IPS-20b (cell line): ENCODE measurements around the gene MTF1.
"Not testable (repeated sequence)": the region's sequence is repeated elsewhere in the genome, so short reads cannot be mapped to it uniquely, and the experiment has no call there.

ENCODE experiments used
- H3K27ac ChIP-seq: one replicate; pipeline ENCODE4 v1.5.1; 2013; ENCODE audit warnings: low read length
- H3K27me3 ChIP-seq: 2 replicates; pipeline ENCODE4 v1.6.1; 2013; ENCODE audit warnings: mild to moderate bottlenecking, low read length, inconsistent platforms; ENCODE audit not compliant: insufficient read depth
- H3K36me3 ChIP-seq: 2 replicates; pipeline ENCODE4 v1.6.1; 2013; ENCODE audit warnings: low read depth, mild to moderate bottlenecking, inconsistent platforms, low read length, moderate library complexity; ENCODE audit not compliant: insufficient read depth
- H3K4me1 ChIP-seq: 2 replicates; pipeline ENCODE4 v1.6.1; 2013; ENCODE audit warnings: mild to moderate bottlenecking, control low read depth, inconsistent platforms, low read length, moderate library complexity; ENCODE audit not compliant: insufficient read depth
- H3K4me3 ChIP-seq: 2 replicates; pipeline ENCODE4 v1.5.1; 2013; ENCODE audit warnings: mild to moderate bottlenecking, low read length, inconsistent platforms
- H3K9ac ChIP-seq: 2 replicates; pipeline ENCODE4 v1.6.1; 2013; ENCODE audit warnings: low read depth, mild to moderate bottlenecking, inconsistent platforms, low read length, moderate library complexity
- H3K9me3 ChIP-seq: 2 replicates; pipeline ENCODE4 v1.6.1; 2013; ENCODE audit warnings: mild to moderate bottlenecking, low read depth, low read length, inconsistent platforms; ENCODE audit not compliant: insufficient read depth

MTF1 gene

GRCh38 chr1:37771440-37771839 lies 88.0 kb downstream of the MTF1 start:
- peaks cover 46% of the 10 kb centered on the region for H3K27me3 ChIP-seq
- H3K27ac ChIP-seq, H3K4me1 ChIP-seq, H3K9ac ChIP-seq, H3K4me3 ChIP-seq, H3K9me3 ChIP-seq, H3K36me3 ChIP-seq: not testable (repeated sequence)

- Histone ChIP-seq H3K9ac (no peak overlapping the region), H3K4me3 (no peak overlapping the region), H3K36me3 (no peaks in the 10 kb centered on the region), H3K27me3 (peaks cover 85% of the 10 kb centered on the region), H3K9me3 (no peaks in the 10 kb centered on the region), H3K27ac (no peak overlapping the region), H3K4me1 (peaks cover 6% of the 10 kb centered on the region; the same call in 1 of the 2 replicates)
These were observed 91.9 kb downstream of the MTF1 start for GRCh38 chr1:37767488-37767887.

- Histone ChIP-seq H3K27me3 (peaks cover 99% of the 10 kb centered on the region), H3K9me3 (no peaks in the 10 kb centered on the region), H3K36me3 (no peaks in the 10 kb centered on the region), H3K4me1 (peaks cover 6% of the 10 kb centered on the region; the same call in 1 of the 2 replicates), H3K27ac (no peak overlapping the region), H3K4me3 (peak overlapping the region; percentile 59), H3K9ac (no peak overlapping the region)
These were observed 93.3 kb downstream of the MTF1 start for GRCh38 chr1:37765916-37766664.

- H3K27me3 ChIP-seq = peaks cover 100% of the 10 kb centered on the region
- H3K4me1 ChIP-seq = peaks cover 6% of the 10 kb centered on the region; the same call in 1 of the 2 replicates
- no peaks in the 10 kb centered on the region for H3K9me3 ChIP-seq
- no peak within 1 kb of the TSS for H3K9ac ChIP-seq
- no peaks in the 10 kb centered on the region for H3K36me3 ChIP-seq
- peak within 1 kb of the TSS; percentile 59; the same call in 1 of the 2 replicates for H3K4me3 ChIP-seq
- no peak within 1 kb of the TSS for H3K27ac ChIP-seq
These were observed 94.4 kb downstream of the MTF1 start, which contains the start of gene EPHA10 for GRCh38 chr1:37764888-37765441. Gene EPHA10 (minus strand): TSS chr1:37765120. CDS start chr1:37765066, 54 bp downstream.

- H3K36me3 ChIP-seq = no peaks in the 10 kb centered on the region
- peaks cover 6% of the 10 kb centered on the region; the same call in 1 of the 2 replicates for H3K4me1 ChIP-seq
- no peak overlapping the region for H3K9ac ChIP-seq
- H3K27me3 ChIP-seq = peaks cover 100% of the 10 kb centered on the region
- H3K4me3 ChIP-seq = peak overlapping the region; percentile 59; the same call in 1 of the 2 replicates
- no peak overlapping the region for H3K27ac ChIP-seq
- H3K9me3 ChIP-seq = no peaks in the 10 kb centered on the region
These were observed 95.0 kb downstream of the MTF1 start for GRCh38 chr1:37764414-37764825.

- no peaks in the 10 kb centered on the region for H3K36me3 ChIP-seq
- no peaks in the 10 kb centered on the region for H3K9me3 ChIP-seq
- H3K9ac ChIP-seq = no peak overlapping the region
- H3K4me3 ChIP-seq = no peak overlapping the region
- H3K27ac ChIP-seq = no peak overlapping the region
- H3K4me1 ChIP-seq = peaks cover 6% of the 10 kb centered on the region; the same call in 1 of the 2 replicates
- H3K27me3 ChIP-seq = peaks cover 100% of the 10 kb centered on the region
These were observed 95.5 kb downstream of the MTF1 start for GRCh38 chr1:37763791-37764413.

- H3K9ac ChIP-seq = no peak overlapping the region
- H3K36me3 ChIP-seq = no peaks in the 10 kb centered on the region
These were observed 96.9 kb downstream of the MTF1 start for GRCh38 chr1:37762516-37762915.

GRCh38 chr1:37761416-37762095 lies 97.8 kb downstream of the MTF1 start:
- Histone ChIP-seq H3K9me3 (no peaks in the 10 kb centered on the region), H3K4me3 (no peak overlapping the region), H3K27ac (no peak overlapping the region), H3K9ac (no peak overlapping the region), H3K27me3 (peaks cover 100% of the 10 kb centered on the region), H3K36me3 (no peaks in the 10 kb centered on the region), H3K4me1 (no peaks in the 10 kb centered on the region; the same call in 1 of the 2 replicates)

More at GRCh38 chr1:37762516-37762915, 96.9 kb downstream of the MTF1 start:
- Histone ChIP-seq H3K27ac (no peak overlapping the region), H3K9me3 (no peaks in the 10 kb centered on the region), H3K27me3 (peaks cover 100% of the 10 kb centered on the region), H3K4me1 (peaks cover 6% of the 10 kb centered on the region; the same call in 1 of the 2 replicates), H3K4me3 (no peak overlapping the region)
